Measurements from ENCODE around the gene MAD2L1BP. TPM values are rescaled to one million over a fixed set of nuclear protein-coding genes. Genes with fewer than 3 reads are reported as not detected.

Gene MAD2L1BP
- total and polyA plus RNA-seq, 2 of the 4 experiments (the other 2 are of a cell fraction), result 28.1 to 50.2 TPM

GRCh38 chr6:43645613-43645964, 9.9 kb downstream of the MAD2L1BP start:
- ATAC-seq (ENCODE audit: low read depth), result no peak
- Histone ChIP-seq H3K23ac (ENCODE audit: low read depth, low read length) (no peak overlapping the region), H2BK5ac (ENCODE audit: low read depth, low read length, poor library complexity, severe bottlenecking) (no peak overlapping the region), H2AFZ (replicated peaks; ENCODE audit: low read length, poor library complexity) (peak overlapping the region; percentile 73), H3K36me3 (ENCODE audit: control insufficient read depth, insufficient read depth, low read length) (peaks cover 11% of the 10 kb centered on the region), H4K5ac (ENCODE audit: low read depth, low read length) (no peak overlapping the region), H3K4ac (ENCODE audit: low read depth, low read length) (no peak overlapping the region), H3K27me3 (ENCODE audit: control insufficient read depth, insufficient read depth, low read length) (no peaks in the 10 kb centered on the region; the same call in 1 of the 2 replicates), H2BK15ac (ENCODE audit: low read depth, low read length) (no peak overlapping the region), H4K91ac (ENCODE audit: insufficient read depth, low read depth, low read length) (no peak overlapping the region), H3K27ac (ENCODE audit: insufficient read depth, low read length) (no peak overlapping the region), H2BK120ac (ENCODE audit: low read depth, low read length) (no peak overlapping the region), H4K20me1 (ENCODE audit: insufficient read depth, low read length) (peaks cover 4% of the 10 kb centered on the region), H3K79me1 (ENCODE audit: low read depth in 1 of 2, low read length in 2 of 2) (peaks cover 10 to 15% of the 10 kb centered on the region in 2 experiments), H4K8ac (ENCODE audit: low read depth in 2 of 2, low read length in 2 of 2) (peak overlapping the region in 1 of 2 experiments; percentile 1; a peak in 1 of 4 replicates), H2AK5ac (ENCODE audit: low read depth, low read length) (no peak overlapping the region), H3K56ac (ENCODE audit: extremely low read depth, insufficient read depth, low read length) (no peak overlapping the region), H2AK9ac (replicated peaks; ENCODE audit: low read depth, low read length, poor library complexity) (no peak overlapping the region), H3K4me1 (ENCODE audit: control insufficient read depth, insufficient read depth, low read length) (no peaks in the 10 kb centered on the region), H3K9me3 (ENCODE audit: control insufficient read depth, insufficient read depth, low read length) (no peaks in the 10 kb centered on the region), H3K9me1 (ENCODE audit: insufficient read depth, low read length) (0 out of 2 replicates have a peak, but pooled peaks cover 5% of the 10 kb centered on the region), H2BK20ac (ENCODE audit: low read depth, low read length) (no peak overlapping the region), H3K4me2 (ENCODE audit: low read depth, low read length) (peak overlapping the region; percentile 70), H3K9ac (ENCODE audit: low read depth, low read length) (no peak overlapping the region), H3K4me3 (ENCODE audit: insufficient read depth, low read depth, low read length) (peak overlapping the region; percentile 44; the same call in 1 of the 2 replicates), H3K18ac (ENCODE audit: low read depth, low read length) (no peak overlapping the region), H3K14ac (replicated peaks; ENCODE audit: low read depth, low read length) (no peak overlapping the region)
- TF ChIP-seq, protein P1, sequence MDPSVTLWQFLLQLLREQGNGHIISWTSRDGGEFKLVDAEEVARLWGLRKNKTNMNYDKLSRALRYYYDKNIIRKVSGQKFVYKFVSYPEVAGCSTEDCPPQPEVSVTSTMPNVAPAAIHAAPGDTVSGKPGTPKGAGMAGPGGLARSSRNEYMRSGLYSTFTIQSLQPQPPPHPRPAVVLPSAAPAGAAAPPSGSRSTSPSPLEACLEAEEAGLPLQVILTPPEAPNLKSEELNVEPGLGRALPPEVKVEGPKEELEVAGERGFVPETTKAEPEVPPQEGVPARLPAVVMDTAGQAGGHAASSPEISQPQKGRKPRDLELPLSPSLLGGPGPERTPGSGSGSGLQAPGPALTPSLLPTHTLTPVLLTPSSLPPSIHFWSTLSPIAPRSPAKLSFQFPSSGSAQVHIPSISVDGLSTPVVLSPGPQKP (IDR thresholded peaks at IDR 0.05; ENCODE audit: borderline replicate concordance, low read depth, low read length), result no peak
- TF ChIP-seq BHLHE40 (IDR thresholded peaks at IDR 0.05; ENCODE audit: low read depth, low read length) (no peak), CHD1 (IDR thresholded peaks at IDR 0.05; ENCODE audit: low read depth, low read length) (no peak), MXI1 (IDR thresholded peaks at IDR 0.05; ENCODE audit: borderline replicate concordance, low read depth, low read length) (no peak), RAD21 (IDR thresholded peaks at IDR 0.05; ENCODE audit: low read length) (no peak)
- dilution Hi-C loops (cut with HindIII; ENCODE audit: low sequenced_read_pairs, unreplicated experiment) (no loop called here), intact Hi-C loops (cut with micrococcal nuclease) (no loop called here), in situ Hi-C loops (cut with MboI; ENCODE audit: low sequenced_read_pairs) (no loop called here)
- BruUV-seq (replicated peaks), result no TSS peak
- no peak for DNase-seq
- 0% methylated on average over 3 of the region's 9 CpGs; no CpG with 5 or more reads in 1 of the 2 experiments for WGBS, 2 experiments (ENCODE audit: extremely low coverage in 2 of 2, insufficient read length in 1 of 2)
- ChIA-PET POLR2A (ENCODE audit: unreplicated experiment) (no interaction called here), CTCF (interaction anchor here (0.6 kb wide), 1 partner anchor 366 kb away, joined by 4 read pairs; no protein-coding TSS in a partner anchor)

Data from IMR-90 (cell line).